GM11168 (cell line): ENCODE results near the gene SIN3B.
"Not testable (repeated sequence)": the region's sequence is repeated elsewhere in the genome, so short reads cannot be mapped to it uniquely, and the experiment has no call there.

Experiments
- in situ Hi-C: fragments of 300-500 bp; cut with MboI; formaldehyde crosslinking; loops from one replicate; pipeline ENCODE4 v1.12.0; 2022; ENCODE audit warnings: low sequenced_read_pairs; ENCODE audit not compliant: unreplicated experiment

SIN3B gene, protein sequence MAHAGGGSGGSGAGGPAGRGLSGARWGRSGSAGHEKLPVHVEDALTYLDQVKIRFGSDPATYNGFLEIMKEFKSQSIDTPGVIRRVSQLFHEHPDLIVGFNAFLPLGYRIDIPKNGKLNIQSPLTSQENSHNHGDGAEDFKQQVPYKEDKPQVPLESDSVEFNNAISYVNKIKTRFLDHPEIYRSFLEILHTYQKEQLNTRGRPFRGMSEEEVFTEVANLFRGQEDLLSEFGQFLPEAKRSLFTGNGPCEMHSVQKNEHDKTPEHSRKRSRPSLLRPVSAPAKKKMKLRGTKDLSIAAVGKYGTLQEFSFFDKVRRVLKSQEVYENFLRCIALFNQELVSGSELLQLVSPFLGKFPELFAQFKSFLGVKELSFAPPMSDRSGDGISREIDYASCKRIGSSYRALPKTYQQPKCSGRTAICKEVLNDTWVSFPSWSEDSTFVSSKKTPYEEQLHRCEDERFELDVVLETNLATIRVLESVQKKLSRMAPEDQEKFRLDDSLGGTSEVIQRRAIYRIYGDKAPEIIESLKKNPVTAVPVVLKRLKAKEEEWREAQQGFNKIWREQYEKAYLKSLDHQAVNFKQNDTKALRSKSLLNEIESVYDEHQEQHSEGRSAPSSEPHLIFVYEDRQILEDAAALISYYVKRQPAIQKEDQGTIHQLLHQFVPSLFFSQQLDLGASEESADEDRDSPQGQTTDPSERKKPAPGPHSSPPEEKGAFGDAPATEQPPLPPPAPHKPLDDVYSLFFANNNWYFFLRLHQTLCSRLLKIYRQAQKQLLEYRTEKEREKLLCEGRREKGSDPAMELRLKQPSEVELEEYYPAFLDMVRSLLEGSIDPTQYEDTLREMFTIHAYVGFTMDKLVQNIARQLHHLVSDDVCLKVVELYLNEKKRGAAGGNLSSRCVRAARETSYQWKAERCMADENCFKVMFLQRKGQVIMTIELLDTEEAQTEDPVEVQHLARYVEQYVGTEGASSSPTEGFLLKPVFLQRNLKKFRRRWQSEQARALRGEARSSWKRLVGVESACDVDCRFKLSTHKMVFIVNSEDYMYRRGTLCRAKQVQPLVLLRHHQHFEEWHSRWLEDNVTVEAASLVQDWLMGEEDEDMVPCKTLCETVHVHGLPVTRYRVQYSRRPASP

DNA sequence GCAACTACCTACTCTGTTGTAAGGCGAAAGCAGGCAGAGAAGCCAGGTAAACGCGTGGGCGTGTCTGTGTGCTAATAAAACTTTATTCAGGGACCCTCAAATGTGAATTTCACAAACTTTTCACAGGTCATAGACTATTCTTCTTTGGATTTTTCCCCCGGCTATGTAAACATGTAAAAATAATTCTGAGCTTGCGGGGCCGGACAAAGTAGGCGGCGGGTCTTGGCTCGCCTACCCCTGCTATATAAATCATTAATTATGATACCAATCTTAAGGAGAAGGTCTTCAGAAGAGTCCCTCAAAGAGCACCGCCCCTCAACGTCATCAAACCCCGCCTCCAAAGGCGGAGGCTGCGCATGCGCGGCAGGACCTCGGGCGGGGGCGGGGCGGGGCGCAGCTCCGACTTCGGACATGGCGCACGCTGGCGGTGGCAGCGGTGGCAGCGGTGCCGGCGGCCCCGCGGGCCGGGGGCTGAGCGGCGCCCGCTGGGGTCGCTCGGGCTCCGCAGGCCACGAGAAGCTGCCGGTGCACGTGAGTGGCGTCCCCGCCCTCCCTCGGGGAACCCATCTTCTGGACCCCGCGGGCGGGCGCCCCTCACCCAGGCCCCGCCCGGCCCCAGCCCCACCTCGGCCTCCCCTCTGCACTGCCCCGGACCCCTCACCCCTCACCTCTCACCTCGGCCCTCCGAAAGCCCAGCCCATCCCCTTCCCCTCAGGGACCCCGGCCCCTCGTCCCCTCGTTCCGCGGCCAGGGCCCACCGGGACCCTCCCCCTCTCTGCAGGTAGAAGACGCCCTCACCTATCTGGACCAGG, at the start of gene SIN3B:
TSS of gene SIN3B (plus strand) at position 389 of the 812 bp plus-strand sequence. CDS start at position 412, 23 bp downstream.
- in situ Hi-C loops = no loop called here

DNA sequence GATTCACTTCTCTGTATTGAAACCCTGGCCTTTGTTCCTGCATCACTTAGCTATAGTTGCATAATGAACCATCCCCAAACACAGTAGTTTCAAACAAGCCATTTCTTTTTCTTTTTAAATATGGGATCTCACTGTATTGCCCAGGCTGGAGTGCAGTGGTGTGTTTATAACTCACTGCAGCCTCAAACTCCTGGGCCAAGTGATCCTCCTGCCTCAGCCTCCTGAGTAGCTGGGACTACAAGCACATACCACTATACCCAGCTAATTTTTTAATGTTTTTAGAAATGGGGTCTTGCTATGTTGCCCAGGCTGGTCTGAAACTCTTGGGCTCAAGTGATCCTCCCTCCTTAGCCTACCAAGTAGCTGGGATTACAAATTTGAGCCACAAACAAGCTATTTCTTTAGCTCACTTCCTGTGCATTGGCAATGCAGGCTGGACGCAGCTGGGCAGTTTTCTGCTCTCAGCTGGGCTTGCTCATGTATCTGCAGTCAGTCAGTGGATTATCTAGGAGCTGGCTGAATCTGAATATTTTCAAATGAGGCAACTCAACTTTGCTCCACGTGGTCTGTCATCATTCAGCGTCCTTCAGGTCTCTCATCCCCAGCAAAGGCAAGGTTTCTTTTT, 49.5 kb upstream of the SIN3B start:
- in situ Hi-C loops = no loop called here

DNA sequence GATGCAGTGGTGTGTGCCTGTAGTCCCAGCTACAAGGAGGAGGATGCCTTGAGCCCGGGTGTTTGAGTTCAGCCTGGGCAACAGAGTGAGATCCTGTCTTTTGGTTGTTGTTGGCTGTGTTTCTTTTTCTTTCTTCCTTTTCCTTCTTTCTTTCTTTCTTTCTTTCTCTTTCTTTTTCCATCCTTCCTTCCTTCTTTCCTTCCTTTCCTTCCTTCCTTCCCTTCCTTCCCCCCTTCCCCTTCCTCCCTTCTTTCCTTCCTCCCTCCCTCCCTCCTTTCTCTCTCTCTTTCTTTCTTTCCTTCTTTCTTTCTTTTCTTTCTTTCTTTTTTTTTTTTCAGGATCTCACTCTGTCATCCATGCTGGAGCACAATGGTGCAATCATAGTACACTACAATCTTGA, 46.5 kb upstream of the SIN3B start:
- in situ Hi-C loops = no loop called here

DNA sequence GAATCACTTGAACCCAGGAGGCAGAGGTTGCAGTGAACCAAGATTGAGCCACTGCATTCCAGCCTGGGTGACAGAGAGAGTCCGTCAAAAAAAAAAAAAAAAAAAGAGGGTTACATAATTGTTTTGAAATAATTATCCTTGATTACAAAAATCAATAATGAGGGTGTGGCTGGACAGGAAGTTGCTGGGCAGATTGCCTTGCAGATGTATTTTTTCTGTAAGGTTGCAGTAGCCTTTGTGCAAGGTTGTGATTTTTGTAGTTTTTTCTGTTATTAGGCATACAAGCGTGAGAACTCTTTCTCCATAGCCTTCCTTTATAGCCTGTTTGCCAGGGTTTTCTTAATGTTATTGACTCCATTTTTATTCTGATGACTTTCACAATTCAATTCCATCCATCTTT, 40.7 kb upstream of the SIN3B start:
- in situ Hi-C loops = no loop called here

DNA sequence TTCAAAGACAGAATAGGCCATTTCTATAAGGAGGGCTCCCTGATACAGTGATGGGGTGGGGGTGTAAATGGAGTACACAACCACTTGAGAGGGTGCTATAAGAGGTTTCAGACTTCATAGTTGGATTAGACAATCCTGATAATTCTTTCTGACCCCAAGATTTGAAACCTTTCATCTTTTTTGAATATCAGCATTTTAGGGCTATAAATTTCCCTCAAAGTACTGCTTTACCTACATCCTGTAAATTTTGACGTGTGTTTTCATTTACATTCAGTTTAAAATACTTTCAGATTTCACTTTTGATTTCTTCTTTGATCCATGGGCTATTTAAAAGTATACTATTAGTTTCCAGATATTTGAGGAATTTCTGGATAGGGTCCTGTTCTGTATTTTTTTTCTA, 40.0 kb upstream of the SIN3B start:
- in situ Hi-C loops = no loop called here

DNA sequence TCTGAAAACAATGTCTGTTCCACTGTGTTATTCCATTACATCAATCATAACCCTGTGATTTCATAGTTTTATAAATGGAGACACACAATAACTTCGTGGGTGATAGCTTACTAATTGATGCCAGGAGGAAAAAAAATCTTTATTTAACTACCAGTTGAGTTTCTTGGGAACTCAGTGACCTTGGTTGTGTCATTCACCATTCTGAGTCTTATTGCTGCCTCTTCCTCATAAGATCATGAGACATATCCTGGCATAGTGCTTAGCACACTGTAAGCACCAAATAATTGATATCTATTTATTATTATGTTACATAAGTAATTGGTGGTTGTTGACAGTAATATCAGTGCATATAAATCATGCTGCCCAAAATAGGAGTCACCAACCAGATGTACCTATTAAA, 39.1 kb upstream of the SIN3B start:
- in situ Hi-C loops = no loop called here

DNA sequence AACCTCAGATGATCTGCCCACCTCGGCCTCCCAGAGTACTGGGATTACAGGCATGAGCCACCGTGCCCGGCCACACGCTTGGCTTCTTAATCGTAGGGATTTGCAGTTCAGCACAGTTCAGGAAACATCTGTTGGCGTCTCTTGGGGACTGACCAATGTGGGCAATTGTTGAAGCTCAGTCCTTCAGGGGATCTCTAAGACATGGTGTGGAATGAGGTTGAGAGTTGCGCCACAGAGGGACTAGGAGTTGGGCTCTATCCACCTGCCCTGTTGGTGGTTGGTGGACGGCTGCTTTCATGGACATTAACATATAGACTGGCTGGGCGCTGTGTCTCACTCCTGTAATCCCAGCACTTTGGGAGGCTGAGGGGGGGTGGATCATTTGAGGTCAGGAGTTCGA, 37.3 kb upstream of the SIN3B start:
- in situ Hi-C loops = no loop called here

DNA sequence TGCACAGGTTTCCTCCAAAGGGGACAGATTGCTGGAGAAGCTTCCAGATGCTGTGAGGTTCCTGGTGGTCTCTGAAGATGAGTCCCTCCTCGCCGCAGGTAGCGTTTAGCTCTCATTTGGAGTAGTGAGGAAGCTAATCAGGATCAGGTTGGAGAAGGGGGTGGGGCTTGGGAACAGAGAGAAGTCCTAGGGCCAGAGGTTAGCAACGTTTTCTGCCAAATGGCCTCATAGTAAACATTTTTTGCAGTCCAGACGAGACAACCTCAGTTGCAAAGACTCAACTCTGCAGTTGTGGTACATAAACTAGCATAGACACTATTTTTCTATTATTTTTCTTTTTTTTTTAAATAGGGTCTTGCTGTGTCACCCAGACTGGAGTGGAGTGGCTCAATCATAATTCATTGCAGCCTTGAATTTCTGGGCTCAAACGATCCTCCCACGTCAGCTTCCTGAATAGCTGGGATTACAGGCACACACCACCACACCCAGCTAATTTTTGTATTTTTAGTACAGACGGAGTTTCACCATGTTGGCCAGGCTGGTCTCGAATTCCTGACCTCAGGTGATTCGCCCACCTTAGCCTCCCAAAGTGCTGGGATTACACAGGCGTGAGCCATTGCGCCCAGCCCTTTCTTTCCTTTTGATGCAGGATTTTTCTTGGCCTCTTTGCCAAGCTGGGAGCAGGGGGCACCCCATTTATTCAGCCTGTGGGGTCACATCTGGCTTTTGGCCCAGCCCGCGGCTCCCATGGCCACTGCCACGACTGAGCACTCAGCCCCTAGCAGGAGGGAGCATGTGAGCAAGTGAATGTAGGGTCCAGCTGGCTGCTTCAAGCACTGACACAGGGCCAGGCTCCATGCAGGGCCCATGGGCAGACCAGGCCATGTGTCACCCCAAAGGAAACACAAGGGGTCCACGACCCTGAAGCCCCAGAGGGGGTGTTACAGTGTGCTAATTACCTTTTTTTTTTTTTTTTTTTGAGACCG, 34.4 kb upstream of the SIN3B start:
- in situ Hi-C loops = no loop called here

DNA sequence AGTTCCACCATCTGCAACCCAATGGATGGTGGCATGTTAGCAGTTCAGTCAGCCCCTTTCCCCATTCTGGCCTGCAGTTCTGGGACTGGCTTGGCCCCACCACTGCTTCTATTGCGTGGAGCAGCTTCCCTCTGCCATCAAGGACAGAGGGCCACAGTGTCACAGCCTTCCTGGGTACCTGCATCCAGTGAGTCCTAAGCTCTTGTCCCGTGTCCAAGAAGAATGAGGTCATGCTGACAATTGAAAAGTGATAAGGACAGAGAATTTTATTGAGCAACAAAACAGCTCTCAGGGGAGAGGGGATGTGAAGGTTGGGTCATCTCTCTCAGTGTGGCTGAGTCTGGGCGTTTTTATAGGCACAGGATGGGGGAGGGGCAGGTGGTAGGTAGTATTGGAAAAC, 33.5 kb upstream of the SIN3B start:
- in situ Hi-C loops = no loop called here

DNA sequence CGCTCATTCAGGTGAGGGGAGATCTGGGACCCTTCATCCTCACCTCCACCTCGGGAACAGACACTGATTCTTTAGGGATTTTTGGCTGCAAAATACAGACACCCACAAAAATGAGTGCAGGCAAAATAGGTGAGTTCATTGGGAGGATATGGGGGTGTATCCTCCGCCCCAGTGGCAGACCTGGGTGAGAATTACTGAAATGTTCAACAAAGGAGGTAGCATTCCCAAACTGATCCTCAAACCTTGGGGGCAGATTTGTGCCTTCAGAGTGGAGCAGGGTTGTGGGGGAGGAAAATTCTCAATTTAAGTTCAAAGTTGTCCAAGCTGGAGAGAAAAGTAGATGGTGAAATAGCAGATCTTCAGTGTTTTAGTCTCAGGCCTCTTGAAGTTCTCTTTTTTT, 31.3 kb upstream of the SIN3B start:
- in situ Hi-C loops = no loop called here

DNA sequence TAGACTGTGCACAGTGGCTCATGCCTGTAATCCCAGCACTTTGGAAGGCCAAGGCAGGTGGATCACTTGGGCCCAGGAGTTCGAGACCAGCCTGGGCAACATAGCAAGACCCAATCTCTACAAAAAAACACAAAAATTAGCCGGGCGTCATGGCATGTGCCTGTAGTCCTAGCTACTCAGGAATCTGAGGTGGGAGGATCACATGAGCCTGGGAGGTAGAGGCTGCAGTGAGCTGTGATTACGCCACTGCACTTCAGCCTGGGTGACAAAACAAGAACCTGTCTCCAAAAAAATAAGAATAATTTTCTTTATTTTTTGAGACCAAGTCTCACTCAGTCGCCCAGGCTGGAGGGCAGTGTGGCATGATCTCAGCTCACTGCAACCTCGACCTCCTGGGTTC, 30.9 kb upstream of the SIN3B start:
- in situ Hi-C loops = not testable (repeated sequence)

DNA sequence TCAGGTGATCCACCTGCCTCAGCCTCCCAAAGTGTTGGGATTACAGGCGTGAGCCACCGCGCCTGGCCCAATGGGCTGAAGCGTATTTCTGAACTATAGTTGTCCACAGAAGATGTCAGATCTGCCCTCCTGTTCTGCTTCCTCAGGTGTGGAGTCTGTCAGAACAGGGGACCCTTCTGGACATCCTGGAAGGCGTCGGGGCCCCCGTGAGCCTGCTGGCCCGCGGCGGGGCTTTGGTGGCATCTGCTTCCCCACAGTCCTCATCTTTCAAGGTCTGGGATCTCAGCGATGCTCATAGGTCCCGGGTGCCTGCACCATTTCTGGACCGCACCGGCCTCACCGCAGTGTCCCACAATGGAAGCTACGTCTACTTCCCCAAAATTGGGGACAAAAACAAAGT, 29.5 kb upstream of the SIN3B start:
- in situ Hi-C loops = no loop called here

DNA sequence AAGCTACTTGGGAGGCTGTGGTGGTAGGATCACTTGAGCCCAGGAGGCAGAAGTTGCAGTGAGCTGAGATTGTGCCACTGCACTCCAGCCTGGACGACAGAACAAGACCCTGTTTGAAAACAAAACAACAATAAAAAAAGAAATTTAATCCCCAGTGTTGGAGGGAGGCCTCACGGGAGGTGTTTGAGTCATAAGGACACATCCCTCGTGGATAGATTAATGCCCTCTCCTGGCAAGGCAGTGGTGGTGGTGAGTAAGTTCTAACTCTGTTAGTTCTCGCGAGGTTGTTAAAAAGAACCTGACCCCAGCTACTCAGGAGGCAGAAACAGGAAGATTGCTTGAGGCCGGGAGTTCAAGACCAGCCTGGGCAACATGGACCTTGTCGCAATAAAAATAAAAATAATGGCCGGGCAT, 27.6 kb upstream of the SIN3B start:
- in situ Hi-C loops = no loop called here

DNA sequence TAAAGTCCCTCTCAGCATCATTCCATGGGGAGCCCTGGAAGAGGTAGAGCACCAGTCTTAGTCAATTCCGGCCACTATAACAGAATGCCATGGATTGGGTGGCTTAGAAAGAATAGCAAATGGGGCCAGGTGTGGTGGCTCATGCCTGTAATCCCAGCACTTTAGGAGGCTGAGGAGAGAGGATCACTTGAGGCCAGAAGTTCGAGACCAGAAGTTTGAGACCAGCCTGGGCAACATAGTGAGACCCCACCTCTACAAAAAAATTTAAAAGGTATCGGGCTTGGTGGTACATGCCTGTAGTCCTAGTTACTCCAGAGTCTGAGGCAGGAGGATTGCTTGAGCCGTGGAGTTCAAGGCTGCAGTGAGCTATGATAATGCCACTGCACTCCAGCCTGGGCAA, 25.0 kb upstream of the SIN3B start:
- in situ Hi-C loops = no loop called here

DNA sequence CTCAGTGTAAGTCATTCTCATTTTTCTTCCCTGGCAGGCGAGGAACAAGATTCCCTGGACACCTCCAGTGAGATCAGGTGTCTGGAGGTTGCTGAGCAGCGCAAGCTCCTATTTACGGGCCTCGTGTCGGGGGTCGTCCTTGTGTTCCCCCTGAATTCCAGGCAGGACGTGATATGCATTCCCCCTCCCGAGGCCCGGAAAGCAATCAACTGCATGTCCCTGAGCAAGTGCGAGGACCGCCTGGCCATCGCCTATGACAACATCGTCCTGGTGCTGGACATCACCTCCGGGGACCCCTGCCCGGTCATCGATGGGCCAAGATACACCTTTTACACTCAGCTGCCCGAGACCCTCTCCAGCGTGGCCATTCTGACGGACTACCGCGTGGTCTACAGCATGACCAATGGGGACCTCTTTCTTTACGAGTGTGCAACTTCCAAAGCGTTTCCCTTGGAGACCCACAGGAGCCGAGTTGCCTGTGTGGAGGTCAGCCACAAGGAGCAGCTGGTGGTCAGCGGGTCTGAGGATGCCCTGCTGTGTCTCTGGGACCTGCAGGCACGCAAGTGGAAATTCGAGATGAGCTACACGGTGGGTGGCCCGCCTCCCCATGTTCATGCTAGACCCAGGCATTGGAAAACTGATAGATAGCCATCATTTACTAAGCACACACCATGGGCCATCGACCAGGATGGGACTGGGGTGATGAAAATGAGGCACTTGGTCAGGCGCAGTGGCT, 21.5 kb upstream of the SIN3B start:
- in situ Hi-C loops = no loop called here

DNA sequence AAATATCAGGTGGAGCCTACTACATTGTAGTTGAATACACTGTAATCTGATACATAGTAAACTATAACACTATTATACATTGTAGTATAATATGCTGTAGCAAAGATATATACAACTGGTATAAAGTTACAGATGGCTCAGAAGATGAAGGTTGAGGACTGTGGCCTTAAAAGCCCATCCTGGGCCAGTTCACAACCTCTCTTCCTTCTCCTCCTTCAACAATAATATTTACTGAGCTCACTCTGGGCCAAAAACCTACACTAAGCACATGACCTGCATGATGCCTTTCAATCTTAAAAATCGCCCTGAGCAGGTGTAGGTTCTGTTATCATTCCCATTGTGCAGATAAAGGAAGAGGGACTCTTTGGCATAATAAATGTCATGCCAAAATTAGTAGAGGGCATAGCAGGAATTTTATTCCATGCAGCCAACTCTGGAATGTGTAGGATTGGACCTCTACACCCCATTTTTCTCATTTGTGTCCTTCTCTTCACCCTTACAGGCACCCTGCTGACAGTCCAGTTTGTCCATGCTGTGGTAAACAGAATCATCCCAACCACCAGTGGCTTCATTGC, 14.6 kb upstream of the SIN3B start:
- in situ Hi-C loops = no loop called here

DNA sequence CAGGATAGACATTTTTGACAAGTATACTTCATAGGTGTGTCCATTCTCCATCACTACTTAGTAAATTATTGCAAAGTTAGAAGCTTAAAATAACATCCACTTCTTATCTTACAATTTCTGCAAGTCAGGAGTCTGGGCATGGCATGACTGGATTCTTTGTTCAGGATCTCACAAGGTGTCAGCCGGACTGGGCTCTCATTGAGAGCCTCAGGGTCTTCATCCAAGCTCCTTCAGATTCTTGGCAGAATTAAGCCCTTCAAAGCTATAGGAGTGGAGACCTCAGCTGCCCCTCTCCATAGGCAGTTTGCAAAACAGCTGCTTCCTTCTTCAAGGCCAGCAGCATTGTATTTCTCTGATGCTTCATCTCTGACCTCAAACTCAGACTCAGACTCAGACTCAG, 9.1 kb upstream of the SIN3B start:
- in situ Hi-C loops = no loop called here

DNA sequence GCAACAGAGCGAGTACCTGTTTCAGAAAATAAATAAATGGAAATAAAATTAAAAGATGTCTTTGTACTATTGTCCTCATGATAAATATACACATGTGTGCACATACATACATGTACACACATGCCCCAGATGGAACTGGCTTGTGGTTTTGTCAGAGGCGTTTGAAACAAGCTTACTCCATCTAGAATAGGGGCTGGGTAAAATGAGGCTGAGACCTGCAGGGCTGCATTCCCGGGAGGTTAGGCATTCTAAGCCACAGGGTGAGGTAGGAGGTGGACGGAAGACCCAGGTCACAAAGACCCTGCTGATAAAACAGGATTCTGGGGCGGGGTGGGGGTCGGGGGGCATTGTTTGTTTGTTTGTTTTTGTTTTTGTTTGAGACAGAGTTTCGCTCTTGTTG, 8.1 kb upstream of the SIN3B start:
- in situ Hi-C loops = no loop called here
